NCI-H1105 treated with DMSO at 0.1 percent for 48 hours (cell line): Measurements from ENCODE around the gene KIF16B.
A peak's percentile ranks its signal among the peaks of the same experiment; 100 is the strongest.
"Not testable (repeated sequence)": the region's sequence is repeated elsewhere in the genome, so short reads cannot be mapped to it uniquely, and the experiment has no call there.

Experiments used
- DNase-seq: peaks from one replicate; lab custom pipeline; 2025; lab: John Stamatoyannopoulos, UW

KIF16B gene, protein sequence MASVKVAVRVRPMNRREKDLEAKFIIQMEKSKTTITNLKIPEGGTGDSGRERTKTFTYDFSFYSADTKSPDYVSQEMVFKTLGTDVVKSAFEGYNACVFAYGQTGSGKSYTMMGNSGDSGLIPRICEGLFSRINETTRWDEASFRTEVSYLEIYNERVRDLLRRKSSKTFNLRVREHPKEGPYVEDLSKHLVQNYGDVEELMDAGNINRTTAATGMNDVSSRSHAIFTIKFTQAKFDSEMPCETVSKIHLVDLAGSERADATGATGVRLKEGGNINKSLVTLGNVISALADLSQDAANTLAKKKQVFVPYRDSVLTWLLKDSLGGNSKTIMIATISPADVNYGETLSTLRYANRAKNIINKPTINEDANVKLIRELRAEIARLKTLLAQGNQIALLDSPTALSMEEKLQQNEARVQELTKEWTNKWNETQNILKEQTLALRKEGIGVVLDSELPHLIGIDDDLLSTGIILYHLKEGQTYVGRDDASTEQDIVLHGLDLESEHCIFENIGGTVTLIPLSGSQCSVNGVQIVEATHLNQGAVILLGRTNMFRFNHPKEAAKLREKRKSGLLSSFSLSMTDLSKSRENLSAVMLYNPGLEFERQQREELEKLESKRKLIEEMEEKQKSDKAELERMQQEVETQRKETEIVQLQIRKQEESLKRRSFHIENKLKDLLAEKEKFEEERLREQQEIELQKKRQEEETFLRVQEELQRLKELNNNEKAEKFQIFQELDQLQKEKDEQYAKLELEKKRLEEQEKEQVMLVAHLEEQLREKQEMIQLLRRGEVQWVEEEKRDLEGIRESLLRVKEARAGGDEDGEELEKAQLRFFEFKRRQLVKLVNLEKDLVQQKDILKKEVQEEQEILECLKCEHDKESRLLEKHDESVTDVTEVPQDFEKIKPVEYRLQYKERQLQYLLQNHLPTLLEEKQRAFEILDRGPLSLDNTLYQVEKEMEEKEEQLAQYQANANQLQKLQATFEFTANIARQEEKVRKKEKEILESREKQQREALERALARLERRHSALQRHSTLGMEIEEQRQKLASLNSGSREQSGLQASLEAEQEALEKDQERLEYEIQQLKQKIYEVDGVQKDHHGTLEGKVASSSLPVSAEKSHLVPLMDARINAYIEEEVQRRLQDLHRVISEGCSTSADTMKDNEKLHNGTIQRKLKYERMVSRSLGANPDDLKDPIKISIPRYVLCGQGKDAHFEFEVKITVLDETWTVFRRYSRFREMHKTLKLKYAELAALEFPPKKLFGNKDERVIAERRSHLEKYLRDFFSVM (N-terminal part only)

DNA sequence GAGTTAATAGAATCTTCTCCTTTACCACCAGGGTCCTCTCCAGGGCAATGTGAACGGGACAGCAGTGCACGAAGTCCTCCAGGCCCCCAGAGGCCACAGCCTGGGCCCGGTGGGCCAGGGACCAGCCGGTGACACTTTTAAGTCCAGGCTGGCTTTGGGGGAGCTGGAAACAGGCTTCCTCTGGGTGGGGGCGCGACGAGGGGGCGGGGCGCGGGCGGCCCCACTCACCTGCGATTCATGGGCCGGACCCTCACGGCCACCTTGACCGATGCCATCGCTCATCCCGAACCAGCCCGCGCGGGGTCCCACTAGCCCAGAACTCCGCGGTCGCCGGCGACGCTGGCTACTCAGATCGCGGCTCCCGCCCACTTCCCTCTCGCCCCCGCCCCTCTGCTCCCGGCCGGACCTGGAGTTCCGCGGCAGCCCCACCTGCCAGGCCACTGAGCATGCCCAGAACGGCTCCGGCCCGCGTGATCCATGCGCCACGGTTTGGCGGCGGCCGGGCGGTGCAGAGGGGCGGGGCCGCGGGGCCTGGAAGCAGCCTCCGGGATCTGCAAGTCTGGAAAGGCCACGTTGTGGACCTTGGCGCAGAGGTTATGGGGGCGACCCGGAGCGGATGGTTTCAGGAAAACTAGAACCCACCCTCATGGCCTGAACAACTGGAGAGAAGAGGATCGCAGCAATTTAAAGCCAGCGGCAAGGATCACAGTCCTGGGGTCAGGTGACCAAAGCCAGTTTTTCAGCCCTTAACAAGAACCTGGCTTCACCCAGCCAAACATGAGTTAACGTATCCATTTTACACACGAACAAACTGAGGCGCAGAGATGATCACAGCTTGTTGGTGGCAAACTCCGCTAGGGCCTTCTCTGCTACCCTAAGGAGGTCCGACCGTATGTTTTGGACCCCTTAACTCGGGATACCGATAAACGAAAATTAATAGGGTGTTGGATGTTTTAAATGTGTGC lies at the start of gene KIF16B:
TSS of gene KIF16B (minus strand) at position 448 of the 965 bp plus-strand sequence. CDS start at position 275, 173 bp downstream.
- peak; percentile 86 for DNase-seq

DNA sequence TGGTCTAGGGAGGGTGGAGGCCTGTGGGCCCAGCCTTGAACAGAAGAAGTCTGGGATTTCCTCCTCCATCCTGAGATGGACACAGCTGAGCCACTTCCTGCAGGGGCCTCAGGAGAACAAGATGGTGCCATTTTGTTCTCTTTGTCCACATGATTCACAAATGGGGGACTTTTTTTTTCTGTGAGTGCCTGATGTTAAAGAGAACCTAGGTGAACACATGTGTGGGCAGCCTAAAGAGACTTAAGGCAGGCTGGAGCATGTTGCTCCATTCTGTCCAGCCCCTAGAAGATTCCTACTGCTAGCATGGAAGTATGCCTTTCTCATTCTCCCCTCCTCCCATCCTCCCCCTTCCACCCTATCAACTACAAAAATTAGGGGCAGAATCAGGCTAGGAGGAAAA lies 49.3 kb upstream of the KIF16B start:
- no peak for DNase-seq

DNA sequence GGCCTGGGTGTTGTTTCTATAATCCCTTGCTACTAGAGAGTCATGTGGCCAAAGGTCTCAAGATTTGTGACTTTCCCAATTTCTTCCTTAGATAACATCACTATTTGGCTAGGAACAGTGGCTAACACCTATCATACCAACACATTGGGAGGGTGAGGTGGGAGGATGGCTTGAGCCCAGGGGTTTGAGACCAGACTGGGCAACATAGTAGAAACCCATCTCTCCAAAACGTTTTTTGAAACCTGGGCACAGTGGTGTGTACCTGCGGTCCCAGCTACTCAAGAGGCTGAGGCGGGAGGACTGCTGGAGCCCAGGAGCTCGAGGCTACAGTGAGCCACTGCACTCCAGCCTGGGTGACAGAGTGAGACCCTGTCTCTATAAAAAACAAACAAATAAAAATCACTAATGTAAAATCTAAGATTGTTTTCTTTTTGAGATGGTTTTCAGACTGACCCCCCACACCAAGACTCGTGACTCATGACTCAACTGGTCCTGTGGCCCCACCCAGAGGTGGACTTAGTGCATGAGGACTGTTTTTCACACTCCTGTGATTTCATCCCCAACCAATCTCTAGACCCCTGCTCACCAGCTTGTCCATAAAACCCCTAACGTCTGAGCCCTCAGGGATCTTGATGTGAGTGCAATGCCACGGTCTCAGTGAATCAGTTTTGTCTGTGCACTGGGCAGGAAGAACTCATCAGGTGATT lies 48.3 kb upstream of the KIF16B start:
- DNase-seq: no peak

DNA sequence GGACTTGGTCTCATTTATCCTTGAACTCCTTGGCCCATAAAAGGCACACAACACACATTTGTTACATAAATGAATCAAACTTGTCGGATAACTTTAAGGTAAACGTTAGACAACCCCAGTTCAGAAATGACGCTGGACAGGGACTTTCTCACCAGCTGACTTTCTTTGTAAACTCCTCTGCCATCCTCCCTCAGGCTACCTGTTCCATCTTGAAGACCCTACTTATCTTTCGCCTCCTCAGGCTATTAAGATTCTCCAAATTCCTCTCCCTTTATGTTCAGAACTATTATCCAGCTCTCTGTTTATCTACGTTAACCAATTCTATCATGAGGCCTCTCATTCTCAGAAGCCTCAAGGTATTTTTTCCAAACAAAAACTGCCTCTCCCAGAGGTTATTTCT lies 47.7 kb upstream of the KIF16B start:
- no peak for DNase-seq

DNA sequence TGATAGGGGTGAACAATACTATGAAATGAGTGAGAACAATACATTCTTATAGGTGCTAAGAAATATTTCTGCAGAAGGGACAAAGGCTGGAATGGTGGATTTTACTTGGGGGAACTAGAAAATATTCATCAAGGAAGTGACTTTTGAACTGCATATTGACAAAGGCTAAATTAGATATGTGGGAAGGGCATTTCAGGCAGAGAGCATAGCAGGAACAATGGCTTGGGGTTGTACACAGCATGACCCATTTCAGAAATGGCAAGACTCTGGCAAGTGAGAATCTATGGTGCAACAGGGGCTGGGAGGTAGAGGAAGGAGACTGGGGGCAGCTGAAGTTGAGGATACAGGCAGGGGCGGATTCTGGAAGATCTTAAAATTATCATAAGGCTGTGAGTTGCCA lies 46.7 kb upstream of the KIF16B start:
- no peak for DNase-seq

DNA sequence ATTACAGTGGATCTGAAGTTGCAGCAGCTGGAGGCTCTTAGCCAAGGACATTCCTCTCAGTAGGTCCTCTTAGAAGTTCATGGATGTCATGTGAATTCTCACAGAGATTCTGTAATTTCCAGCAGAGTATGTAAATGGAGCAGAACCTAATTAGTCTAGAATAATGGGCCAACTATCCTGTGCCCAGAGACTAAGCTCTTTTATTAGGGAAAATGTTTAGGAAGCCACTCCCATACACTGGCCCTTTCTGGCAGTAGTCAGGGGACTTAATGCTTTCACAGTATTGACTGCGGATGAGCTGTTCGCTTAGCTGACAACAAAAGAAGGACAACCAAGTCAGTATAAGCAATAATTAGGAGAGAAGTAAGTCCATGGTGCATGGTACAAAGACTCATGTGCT lies 43.8 kb upstream of the KIF16B start:
- DNase-seq: no peak

DNA sequence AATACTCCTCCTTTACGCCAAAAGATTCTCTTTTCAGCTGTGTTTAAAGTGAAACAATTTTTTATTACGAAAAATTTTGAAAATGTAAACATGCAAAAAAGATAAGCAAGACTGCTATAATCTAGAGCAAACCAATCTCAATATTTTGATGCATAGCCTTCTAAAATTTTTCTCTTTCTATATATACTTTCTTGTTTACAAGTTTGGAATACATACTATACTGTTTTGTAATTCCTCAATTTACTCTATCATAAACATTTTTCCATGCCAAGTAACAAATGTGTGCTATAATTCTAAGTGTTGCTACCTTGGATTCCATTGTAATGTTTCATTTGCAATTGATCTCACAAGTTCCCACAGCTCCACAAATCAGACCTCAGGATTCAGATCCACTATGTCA lies 43.1 kb upstream of the KIF16B start:
- no peak for DNase-seq

DNA sequence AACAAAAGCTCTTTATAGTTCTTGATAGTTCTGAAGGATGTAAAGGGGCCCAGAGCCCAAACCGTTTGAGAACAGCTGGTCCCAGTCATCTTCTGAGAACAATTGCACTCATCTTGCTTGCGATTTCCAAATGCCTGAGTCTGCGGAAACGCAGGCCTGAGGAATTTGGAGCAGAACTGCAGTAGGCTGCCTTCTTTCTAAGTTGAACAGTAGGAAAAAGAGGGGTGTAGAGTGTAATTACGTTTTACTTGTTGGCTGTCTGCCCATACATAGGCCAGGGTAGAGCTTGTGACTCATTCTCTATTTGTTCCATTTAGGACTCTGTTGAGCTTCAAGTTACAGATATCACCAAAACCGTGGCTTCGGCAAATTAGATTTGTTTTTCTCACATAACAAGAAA lies 42.0 kb upstream of the KIF16B start:
- DNase-seq: peak; percentile 42

DNA sequence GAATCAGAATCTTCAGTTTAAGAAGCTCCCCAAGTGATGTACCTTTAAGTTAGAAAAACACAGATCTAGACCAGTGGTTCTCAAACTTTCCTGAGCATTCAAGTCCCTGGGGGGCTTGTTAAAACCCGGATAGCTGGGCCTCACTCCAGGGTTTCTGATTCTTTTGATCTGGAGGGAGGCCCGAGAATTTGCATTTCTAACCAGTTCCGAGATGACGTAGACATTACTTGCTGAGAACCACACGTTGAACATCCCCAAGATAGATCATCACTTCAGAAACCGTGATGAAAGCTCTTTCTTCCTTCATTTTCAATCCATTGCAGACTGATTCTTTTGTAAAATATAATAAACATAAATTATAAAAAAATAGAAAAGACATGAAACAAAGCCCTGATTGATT lies 40.7 kb upstream of the KIF16B start:
- DNase-seq: no peak

DNA sequence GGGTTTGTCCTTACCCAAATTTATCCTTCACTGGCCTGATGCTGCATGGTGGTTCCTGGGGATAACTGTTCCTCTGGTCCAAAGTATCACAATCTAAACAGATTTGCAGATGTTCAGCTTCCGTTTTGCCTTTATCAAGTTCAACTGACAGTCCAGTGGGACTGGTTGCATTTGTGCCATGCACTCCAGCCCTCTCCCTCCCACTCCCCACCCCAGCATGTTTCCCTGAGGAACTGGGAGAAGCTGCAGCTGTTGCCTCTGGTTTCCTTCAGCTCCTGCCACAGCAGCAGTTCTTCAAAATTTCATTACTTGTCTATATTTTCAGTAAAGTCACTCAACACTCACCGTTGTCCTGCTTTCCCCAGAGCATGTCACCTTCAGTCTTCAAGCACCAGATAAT lies 39.5 kb upstream of the KIF16B start:
- DNase-seq: no peak

DNA sequence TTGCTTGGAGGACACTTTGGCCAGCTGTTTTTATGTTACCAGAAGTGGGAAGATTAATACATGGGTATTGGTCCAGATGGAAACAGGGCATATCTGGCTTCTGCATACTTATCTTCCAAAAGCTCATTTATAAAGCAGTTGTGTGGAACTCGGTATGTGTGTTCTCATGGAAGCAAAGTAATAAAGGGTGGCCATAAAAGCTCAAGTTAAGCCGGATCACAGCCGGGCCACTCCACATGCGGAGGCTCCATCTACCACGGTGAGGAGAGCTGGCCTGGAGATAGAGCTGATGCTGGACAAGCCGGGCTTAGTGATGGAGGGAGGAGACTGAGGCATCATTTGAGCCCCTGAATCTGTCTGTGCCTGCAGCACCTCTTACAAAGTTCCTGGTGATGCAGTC lies 38.6 kb upstream of the KIF16B start:
- no peak for DNase-seq

DNA sequence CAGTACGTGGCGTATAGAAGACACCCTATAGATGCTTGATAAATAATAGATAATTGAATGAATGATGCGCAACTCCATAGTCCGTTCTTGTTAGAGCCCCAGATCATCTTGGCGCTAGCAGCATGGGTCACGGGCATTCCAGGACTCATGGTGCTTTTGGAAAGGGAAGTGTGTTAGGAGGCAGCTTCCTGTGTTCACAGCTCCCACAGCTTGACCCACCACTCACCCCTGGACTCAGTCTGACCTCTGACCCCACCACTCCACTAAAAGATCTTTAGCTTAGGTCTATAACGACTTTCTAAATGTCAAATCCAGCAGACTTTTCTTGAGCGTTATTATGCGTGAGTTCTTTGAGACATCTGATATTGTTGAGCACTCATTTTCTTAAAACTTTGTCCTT lies 35.8 kb upstream of the KIF16B start:
- DNase-seq: no peak

DNA sequence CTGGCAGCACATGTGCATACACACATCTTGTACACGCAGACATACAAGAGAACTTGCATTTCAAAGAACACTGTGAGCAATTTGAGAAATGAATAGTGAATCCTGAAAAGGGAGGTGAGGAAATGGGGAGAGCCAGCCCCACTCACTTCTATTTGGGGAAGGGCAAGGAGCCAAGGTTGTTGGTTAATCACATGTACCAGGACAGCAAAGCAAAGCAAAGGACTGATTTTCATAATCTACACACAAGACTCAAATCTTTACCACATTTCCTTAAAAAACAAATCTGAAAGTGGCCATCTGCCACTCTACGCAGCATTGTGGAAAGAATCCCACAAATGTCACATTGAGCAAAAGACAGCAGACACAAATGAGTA lies 35.0 kb upstream of the KIF16B start:
- DNase-seq: no peak

DNA sequence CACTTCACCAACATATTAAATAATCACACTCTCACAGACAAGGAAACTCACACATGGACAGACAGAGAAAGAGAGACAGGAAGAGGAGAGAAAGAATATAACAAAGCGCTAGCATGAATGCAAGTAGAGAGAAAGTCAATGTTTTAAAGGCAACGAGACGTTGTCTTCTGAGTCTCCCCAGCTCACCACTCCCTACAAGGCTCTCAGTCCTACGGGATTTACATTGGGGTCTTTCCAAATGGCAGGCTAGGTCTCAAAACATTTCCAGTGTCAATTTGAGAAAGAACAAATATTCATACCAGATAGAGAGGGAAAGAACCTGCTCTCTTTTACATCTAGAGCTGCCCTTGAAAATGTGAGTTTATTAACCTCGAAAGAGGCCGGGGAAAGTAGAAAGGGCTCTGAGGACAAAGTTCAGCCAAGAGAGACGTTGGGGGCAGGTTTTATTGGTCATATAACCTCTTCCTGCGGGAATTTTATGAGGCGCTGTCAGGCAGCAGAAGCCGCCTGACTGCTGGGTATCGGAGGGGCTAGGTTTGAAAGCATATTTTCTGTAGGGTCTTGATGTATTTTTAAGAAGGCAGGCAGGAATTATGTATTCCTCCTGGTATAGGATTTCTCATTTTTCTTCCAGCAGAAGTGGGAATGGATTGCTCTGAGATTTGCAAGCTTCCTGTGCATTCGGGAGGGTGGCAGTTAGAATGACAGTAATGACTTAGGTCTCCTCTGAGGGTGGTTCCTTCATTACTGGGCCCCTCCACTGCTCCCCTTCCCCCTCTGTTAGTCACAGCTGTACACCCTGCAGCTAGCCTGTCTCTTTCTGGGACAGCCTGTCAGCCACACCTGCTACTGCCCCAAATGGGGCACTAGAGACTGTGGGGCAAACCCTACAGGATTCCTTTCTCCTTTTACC lies 34.4 kb upstream of the KIF16B start:
- DNase-seq: no peak

DNA sequence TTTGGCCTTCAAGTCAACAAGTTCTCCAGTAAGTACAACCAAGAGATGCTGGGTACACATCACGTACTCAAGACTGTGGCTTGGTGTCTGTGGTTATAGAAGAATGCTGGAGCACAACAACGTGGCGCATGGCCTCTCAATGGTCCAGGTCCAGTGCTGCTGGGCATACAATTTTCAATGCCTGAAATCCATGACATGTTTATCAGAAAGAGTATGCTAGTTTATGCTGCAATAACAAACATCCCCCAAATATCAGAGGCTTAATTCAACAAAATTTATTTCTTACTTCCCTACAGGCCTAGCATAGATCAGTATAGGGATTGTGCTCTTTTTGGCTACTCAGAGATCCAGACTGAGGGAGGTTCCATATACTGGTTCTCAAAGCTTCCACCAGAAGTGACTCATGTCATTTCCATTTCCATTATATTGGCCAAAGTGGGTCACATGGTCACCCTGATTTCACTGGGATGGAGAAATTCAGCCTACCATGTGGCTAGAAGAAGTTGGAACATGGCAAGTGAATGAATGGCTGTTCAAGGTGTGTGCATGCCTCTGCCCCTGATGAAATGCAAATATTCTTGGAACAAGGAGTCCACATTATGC lies 33.3 kb upstream of the KIF16B start:
- DNase-seq: no peak

DNA sequence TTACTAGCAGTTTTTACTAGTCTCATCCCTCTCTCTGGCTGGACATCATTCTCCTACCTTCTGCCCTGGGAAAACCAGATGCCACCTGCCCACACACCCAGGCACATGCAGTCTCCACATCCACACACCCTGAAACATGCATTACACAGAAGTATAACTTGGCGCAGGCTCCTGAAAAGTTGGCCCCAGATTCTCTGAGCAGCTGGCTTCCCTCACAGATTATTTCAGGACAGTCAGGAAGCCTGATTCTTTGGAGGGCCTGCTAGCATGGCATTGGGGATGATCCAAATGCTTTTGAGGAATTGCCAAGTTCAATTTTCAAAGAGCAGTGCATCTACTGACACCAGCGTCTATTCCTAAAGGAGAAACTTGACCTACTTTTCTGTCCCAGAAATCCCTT lies 27.8 kb upstream of the KIF16B start:
- DNase-seq: no peak

DNA sequence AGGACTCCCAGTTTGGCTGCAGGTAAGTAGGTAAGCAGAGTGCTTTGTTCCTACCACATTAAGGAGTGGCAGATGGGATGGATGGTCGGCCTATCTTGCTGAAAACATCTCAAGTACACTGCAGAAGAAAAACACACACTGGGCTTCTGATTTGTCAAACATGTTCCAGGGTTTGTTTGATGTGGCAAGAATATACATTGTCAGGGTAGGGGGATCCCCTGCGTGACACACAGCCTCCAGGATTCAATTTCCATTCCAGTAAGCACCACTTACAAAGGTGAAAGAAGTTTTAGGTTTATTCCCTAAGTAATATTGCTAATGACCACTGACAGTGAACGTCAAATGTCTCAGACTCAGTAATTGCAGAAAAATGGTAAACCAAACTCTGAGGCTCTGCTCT lies 26.0 kb upstream of the KIF16B start:
- no peak for DNase-seq

DNA sequence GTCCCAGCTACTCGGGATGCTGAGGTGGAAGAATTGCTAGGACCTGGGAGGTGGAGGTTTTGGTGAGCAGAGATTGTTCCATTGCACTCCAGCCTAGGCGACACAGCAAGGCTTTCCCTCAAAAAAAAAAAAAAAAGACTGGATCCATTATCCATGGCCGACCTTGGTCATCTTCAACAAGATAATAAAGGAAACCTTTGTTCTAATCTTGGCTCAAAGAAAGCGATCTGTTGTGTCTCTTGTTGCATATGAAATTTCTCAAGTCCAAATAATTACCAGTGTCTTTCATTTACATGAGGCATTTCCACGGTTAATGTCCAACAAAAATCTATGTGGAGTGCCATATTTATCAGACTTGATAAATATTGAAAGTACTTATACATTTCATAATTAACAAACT lies 23.7 kb upstream of the KIF16B start:
- DNase-seq: no peak

DNA sequence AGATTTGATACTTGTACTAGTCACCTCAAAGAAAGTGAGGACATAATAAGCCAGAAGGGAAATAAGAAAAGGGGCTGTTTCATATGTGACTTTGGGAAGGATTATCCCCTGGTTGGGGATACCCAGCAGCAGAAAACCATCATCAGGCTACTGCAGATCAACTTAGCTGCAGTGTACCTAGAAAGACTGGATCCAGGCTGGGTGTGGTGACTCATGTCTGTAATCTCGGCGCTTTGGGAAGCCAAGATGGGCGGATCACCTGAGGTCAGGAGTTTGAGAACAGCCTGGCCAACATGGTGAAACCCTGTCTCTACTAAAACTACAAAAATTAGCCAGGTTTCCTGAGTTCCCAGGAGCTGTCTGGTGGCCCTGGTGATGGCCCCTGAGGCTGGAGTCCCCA lies 23.2 kb upstream of the KIF16B start:
- DNase-seq: not testable (repeated sequence)
